WTC11 (cell line): Measurements from ENCODE around the gene MRPS18A. TPM values are rescaled to one million over a fixed set of nuclear protein-coding genes. Genes with fewer than 3 reads are reported as not detected.

Source experiments
- ATAC-seq: fragments of 200-7000 bp; cut with Tn5 transposase; 2 replicates; pipeline ENCODE4 v1.10.0; 2021; ENCODE audit warnings: mild to moderate bottlenecking, moderate library complexity
- CTCF ChIA-PET: fragments of 300-600 bp; sonication (Branson Sonifier 250); formaldehyde crosslinking; loops from one replicate; lab custom pipeline; 2021; ENCODE audit warnings: antibody characterized with exemption; lab: Charles Lee
- POLR2A ChIA-PET: fragments of 350-600 bp; sonication (Branson Sonifier 250); formaldehyde crosslinking; loops from one replicate; lab custom pipeline; 2021; ENCODE audit warnings: antibody characterized with exemption; lab: Charles Lee
- DNase-seq: peaks from one replicate; pipeline ENCODE4 v3.0.0; 2021; ENCODE audit warnings: low spot score
- H3K27ac Mint-ChIP-seq: 2 replicates; pipeline ENCODE4 v1.8.0; 2021; ENCODE audit warnings: mixed read lengths
- H3K27me3 Mint-ChIP-seq: 2 replicates; pipeline ENCODE4 v1.8.0; 2021; ENCODE audit warnings: low read depth, mild to moderate bottlenecking, moderate library complexity, mixed read lengths
- H3K36me3 Mint-ChIP-seq: 2 replicates; pipeline ENCODE4 v1.8.0; 2021; ENCODE audit warnings: mixed read lengths
- H3K4me1 Mint-ChIP-seq: 2 replicates; pipeline ENCODE4 v1.8.0; 2022; ENCODE audit warnings: mixed read lengths
- H3K4me3 Mint-ChIP-seq: 2 replicates; pipeline ENCODE4 v1.8.0; 2021; ENCODE audit warnings: mild to moderate bottlenecking, moderate library complexity, mixed read lengths
- H3K9me3 Mint-ChIP-seq: 2 replicates; pipeline ENCODE4 v1.8.0; 2021; ENCODE audit warnings: mixed read lengths
- CREB1 ChIP-seq: sonication (generic); formaldehyde crosslinking; IDR thresholded peaks from 2 replicates; pipeline ENCODE4 v1.8.0; 2023; ENCODE audit warnings: mild to moderate bottlenecking, missing genetic modification reagents
- FOXJ3 ChIP-seq: sonication (generic); formaldehyde crosslinking; IDR thresholded peaks from 2 replicates; pipeline ENCODE4 v1.9.0; 2021; ENCODE audit warnings: missing genetic modification reagents, mild to moderate bottlenecking, borderline replicate concordance
- FOXP1 ChIP-seq: sonication (generic); formaldehyde crosslinking; IDR thresholded peaks from 2 replicates; pipeline ENCODE4 v1.8.0; 2022; ENCODE audit warnings: missing genetic modification reagents, mild to moderate bottlenecking, moderate library complexity, borderline replicate concordance
- IRF2 ChIP-seq: sonication (generic); formaldehyde crosslinking; IDR thresholded peaks from 2 replicates; pipeline ENCODE4 v1.8.0; 2022; ENCODE audit warnings: low read depth, missing genetic modification reagents, borderline replicate concordance
- MXD4 ChIP-seq: fragments of 250-450 bp; sonication (Bioruptor Pico); IDR thresholded peaks from 2 replicates; pipeline ENCODE4 v1.8.0; 2021; ENCODE audit warnings: mild to moderate bottlenecking, moderate library complexity, borderline replicate concordance
- MYBL2 ChIP-seq: sonication (generic); formaldehyde crosslinking; IDR thresholded peaks from 2 replicates; pipeline ENCODE4 v1.8.1; 2023; ENCODE audit warnings: mild to moderate bottlenecking, moderate library complexity, missing genetic modification reagents
- NFATC4 ChIP-seq: fragments of 250-450 bp; sonication (Bioruptor Pico); IDR thresholded peaks from 2 replicates; pipeline ENCODE4 v1.9.0; 2021; ENCODE audit warnings: mild to moderate bottlenecking
- TEAD4 ChIP-seq: sonication (generic); formaldehyde crosslinking; IDR thresholded peaks from 2 replicates; pipeline ENCODE4 v1.8.0; 2022; ENCODE audit warnings: mild to moderate bottlenecking, missing genetic modification reagents
- ZNF423 ChIP-seq: fragments of 250-450 bp; sonication (Bioruptor Pico); IDR thresholded peaks from 2 replicates; pipeline ENCODE4 v2.1.2; 2022; ENCODE audit warnings: mild to moderate bottlenecking, moderate library complexity
- total RNA-seq: library from RNA; stranded (reverse); gene quantifications from 3 replicates; pipeline ENCODE4 v1.2.3, GENCODE V29; 2021
- TF ChIP-seq, protein P1 (sequence below): sonication (generic); formaldehyde crosslinking; IDR thresholded peaks from 2 replicates; pipeline ENCODE4 v1.8.0; 2023; ENCODE audit warnings: missing genetic modification reagents, mild to moderate bottlenecking, borderline replicate concordance
- TF ChIP-seq, protein P2 (sequence below): sonication (generic); formaldehyde crosslinking; IDR thresholded peaks from 2 replicates; pipeline ENCODE4 v1.8.1; 2023; ENCODE audit warnings: mild to moderate bottlenecking, missing genetic modification reagents, moderate library complexity
- TF ChIP-seq, protein P3 (sequence below): sonication (generic); formaldehyde crosslinking; IDR thresholded peaks from 2 replicates; pipeline ENCODE4 v1.8.1; 2023; ENCODE audit warnings: mild to moderate bottlenecking, missing genetic modification reagents
- TF ChIP-seq, protein P4 (sequence below): fragments of 250-450 bp; sonication (Bioruptor Pico); IDR thresholded peaks from 2 replicates; pipeline ENCODE4 v1.9.0; 2021; ENCODE audit warnings: mild to moderate bottlenecking, borderline replicate concordance

Gene MRPS18A
- total RNA-seq, 1 experiment from 2014 or later = 61.6 TPM

DNA sequence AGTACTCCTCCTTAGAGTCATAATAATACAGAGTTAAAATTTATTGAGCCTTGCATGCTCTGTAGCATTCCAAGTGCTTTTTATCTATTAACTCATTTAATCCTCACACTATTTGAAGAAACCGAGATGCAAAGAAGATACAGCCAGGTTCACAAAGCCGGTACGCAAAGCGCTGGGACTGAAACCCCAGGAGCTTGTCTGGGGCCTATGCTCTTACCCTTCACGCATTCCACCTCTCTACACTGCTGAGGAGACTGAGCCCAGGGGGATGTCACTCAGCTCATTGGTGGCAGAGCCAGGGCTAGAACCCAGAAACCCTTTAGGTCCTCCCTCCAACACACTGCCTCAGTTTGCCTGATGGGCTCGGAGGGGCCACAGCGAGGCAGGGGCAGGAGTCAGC lies 19.7 kb upstream of the MRPS18A start:
- POLR2A ChIA-PET = no interaction called here
- no peaks in the 10 kb centered on the region; the same call in 1 of the 2 replicates for H3K27me3 Mint-ChIP-seq

DNA sequence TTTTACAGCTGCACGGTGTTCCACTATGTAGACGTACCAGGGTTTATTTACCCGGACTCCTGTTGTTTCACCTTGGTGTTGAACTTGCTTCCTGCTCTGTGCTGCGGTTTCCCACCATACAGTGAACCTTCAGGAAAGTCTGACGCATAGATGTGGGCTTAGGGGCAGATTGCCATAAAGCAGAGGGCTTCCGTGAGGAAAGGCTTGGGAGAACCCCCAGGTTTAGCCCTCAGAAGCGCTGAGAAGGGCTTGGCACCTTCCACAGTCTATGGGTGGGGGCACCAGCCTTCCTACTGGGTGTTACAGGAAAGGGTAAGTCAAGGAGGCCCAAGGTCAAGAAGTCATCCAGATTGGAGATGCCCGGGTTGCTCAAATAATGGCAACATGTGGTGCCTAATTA lies 19.2 kb upstream of the MRPS18A start:
- DNase-seq (no peak), ATAC-seq (no peak)
- Mint-ChIP-seq H3K27me3 (no peaks in the 10 kb centered on the region; the same call in 1 of the 2 replicates), H3K4me3 (no peak overlapping the region), H3K36me3 (no peaks in the 10 kb centered on the region), H3K4me1 (peaks cover 71% of the 10 kb centered on the region), H3K27ac (no peak overlapping the region), H3K9me3 (no peaks in the 10 kb centered on the region)
- POLR2A ChIA-PET = no interaction called here
- CTCF ChIA-PET = no interaction called here
- TF ChIP-seq MYBL2 (CRISPR knock-in tag) (no peak), ZNF423 (no peak)
- TF ChIP-seq, all 79 proteins: peak for 0

More for the DNA sequence above, 19.7 kb upstream of the MRPS18A start:
- TF ChIP-seq, protein P1, sequence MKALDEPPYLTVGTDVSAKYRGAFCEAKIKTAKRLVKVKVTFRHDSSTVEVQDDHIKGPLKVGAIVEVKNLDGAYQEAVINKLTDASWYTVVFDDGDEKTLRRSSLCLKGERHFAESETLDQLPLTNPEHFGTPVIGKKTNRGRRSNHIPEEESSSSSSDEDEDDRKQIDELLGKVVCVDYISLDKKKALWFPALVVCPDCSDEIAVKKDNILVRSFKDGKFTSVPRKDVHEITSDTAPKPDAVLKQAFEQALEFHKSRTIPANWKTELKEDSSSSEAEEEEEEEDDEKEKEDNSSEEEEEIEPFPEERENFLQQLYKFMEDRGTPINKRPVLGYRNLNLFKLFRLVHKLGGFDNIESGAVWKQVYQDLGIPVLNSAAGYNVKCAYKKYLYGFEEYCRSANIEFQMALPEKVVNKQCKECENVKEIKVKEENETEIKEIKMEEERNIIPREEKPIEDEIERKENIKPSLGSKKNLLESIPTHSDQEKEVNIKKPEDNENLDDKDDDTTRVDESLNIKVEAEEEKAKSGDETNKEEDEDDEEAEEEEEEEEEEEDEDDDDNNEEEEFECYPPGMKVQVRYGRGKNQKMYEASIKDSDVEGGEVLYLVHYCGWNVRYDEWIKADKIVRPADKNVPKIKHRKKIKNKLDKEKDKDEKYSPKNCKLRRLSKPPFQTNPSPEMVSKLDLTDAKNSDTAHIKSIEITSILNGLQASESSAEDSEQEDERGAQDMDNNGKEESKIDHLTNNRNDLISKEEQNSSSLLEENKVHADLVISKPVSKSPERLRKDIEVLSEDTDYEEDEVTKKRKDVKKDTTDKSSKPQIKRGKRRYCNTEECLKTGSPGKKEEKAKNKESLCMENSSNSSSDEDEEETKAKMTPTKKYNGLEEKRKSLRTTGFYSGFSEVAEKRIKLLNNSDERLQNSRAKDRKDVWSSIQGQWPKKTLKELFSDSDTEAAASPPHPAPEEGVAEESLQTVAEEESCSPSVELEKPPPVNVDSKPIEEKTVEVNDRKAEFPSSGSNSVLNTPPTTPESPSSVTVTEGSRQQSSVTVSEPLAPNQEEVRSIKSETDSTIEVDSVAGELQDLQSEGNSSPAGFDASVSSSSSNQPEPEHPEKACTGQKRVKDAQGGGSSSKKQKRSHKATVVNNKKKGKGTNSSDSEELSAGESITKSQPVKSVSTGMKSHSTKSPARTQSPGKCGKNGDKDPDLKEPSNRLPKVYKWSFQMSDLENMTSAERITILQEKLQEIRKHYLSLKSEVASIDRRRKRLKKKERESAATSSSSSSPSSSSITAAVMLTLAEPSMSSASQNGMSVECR = no peak
- TF ChIP-seq FOXJ3 (CRISPR knock-in tag) = no peak
- no peak for TF ChIP-seq NFATC4 (CRISPR knock-in tag)
- TF ChIP-seq IRF2 = no peak
- TF ChIP-seq, protein P2, sequence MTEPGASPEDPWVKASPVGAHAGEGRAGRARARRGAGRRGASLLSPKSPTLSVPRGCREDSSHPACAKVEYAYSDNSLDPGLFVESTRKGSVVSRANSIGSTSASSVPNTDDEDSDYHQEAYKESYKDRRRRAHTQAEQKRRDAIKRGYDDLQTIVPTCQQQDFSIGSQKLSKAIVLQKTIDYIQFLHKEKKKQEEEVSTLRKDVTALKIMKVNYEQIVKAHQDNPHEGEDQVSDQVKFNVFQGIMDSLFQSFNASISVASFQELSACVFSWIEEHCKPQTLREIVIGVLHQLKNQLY = no peak
- TF ChIP-seq, protein P3, sequence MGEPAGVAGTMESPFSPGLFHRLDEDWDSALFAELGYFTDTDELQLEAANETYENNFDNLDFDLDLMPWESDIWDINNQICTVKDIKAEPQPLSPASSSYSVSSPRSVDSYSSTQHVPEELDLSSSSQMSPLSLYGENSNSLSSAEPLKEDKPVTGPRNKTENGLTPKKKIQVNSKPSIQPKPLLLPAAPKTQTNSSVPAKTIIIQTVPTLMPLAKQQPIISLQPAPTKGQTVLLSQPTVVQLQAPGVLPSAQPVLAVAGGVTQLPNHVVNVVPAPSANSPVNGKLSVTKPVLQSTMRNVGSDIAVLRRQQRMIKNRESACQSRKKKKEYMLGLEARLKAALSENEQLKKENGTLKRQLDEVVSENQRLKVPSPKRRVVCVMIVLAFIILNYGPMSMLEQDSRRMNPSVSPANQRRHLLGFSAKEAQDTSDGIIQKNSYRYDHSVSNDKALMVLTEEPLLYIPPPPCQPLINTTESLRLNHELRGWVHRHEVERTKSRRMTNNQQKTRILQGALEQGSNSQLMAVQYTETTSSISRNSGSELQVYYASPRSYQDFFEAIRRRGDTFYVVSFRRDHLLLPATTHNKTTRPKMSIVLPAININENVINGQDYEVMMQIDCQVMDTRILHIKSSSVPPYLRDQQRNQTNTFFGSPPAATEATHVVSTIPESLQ (CRISPR knock-in tag) = no peak
- no peak for TF ChIP-seq CREB1
- TF ChIP-seq FOXP1 (CRISPR knock-in tag) = no peak
- TF ChIP-seq TEAD4 (CRISPR knock-in tag) = no peak
- TF ChIP-seq, protein P4, sequence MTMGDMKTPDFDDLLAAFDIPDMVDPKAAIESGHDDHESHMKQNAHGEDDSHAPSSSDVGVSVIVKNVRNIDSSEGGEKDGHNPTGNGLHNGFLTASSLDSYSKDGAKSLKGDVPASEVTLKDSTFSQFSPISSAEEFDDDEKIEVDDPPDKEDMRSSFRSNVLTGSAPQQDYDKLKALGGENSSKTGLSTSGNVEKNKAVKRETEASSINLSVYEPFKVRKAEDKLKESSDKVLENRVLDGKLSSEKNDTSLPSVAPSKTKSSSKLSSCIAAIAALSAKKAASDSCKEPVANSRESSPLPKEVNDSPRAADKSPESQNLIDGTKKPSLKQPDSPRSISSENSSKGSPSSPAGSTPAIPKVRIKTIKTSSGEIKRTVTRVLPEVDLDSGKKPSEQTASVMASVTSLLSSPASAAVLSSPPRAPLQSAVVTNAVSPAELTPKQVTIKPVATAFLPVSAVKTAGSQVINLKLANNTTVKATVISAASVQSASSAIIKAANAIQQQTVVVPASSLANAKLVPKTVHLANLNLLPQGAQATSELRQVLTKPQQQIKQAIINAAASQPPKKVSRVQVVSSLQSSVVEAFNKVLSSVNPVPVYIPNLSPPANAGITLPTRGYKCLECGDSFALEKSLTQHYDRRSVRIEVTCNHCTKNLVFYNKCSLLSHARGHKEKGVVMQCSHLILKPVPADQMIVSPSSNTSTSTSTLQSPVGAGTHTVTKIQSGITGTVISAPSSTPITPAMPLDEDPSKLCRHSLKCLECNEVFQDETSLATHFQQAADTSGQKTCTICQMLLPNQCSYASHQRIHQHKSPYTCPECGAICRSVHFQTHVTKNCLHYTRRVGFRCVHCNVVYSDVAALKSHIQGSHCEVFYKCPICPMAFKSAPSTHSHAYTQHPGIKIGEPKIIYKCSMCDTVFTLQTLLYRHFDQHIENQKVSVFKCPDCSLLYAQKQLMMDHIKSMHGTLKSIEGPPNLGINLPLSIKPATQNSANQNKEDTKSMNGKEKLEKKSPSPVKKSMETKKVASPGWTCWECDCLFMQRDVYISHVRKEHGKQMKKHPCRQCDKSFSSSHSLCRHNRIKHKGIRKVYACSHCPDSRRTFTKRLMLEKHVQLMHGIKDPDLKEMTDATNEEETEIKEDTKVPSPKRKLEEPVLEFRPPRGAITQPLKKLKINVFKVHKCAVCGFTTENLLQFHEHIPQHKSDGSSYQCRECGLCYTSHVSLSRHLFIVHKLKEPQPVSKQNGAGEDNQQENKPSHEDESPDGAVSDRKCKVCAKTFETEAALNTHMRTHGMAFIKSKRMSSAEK (CRISPR knock-in tag) = no peak
- no peak for TF ChIP-seq MXD4 (CRISPR knock-in tag)
- TF ChIP-seq, all 79 proteins: peak for 0
- DNase-seq (no peak), ATAC-seq (no peak)
- Mint-ChIP-seq H3K9me3 (no peaks in the 10 kb centered on the region), H3K27ac (no peak overlapping the region), H3K4me3 (no peak overlapping the region), H3K36me3 (no peaks in the 10 kb centered on the region), H3K4me1 (peaks cover 66% of the 10 kb centered on the region)
- CTCF ChIA-PET = interaction anchor here (1.0 kb wide), 1 partner anchor 39 kb away, joined by 3 read pairs; no protein-coding TSS in a partner anchor
